ENCODE measurements around the gene ARHGEF5.
"Not testable (repeated sequence)": the region's sequence is repeated elsewhere in the genome, so short reads cannot be mapped to it uniquely, and the experiment has no call there.

GRCh38 chr7:144362061-144362460, 6.9 kb downstream of the ARHGEF5 start:
- not testable (repeated sequence) for TF ChIP-seq PAX5 (IDR thresholded peaks at IDR 0.05; ENCODE audit: insufficient read depth, low read length, severe bottlenecking); TAF1 (IDR thresholded peaks at IDR 0.05; ENCODE audit: low read depth, low read length); POLR2A (IDR thresholded peaks at IDR 0.05; ENCODE audit: low read depth, low read length); SPI1 (IDR thresholded peaks at IDR 0.05; ENCODE audit: low read depth, low read length); POU2F2 (IDR thresholded peaks at IDR 0.05; ENCODE audit: low read depth, low read length)

Measured in GM12891 (cell line).